Uterus (tissue), 4 donors: ENCODE results near the gene PANX1. TPM values are rescaled to one million over a fixed set of nuclear protein-coding genes. Genes with fewer than 3 reads are reported as not detected.

Experiments
- DNase-seq, 2 donors: peaks; one replicate each; pipeline ENCODE4 v3.0.0-alpha.2; 2019 to 2020
- H3K27ac ChIP-seq, 2 donors: fragments of 200-600 bp; sonication (generic); 1 replicate in 1 of 2; 2 replicates in 1 of 2; pipeline ENCODE4 v1.5.1; 2016 to 2018
- H3K27me3 ChIP-seq, 2 donors: fragments of 200-600 bp; sonication (generic); one replicate each; pipeline ENCODE4 v1.5.1; 2018 to 2019; ENCODE audit warnings: control low read depth in 1 of 2
- H3K36me3 ChIP-seq, 2 donors: fragments of 200-600 bp; sonication (generic); one replicate each; pipeline ENCODE4 v1.5.1; 2019; ENCODE audit warnings: control low read depth in 1 of 2
- H3K4me1 ChIP-seq, 2 donors: fragments of 200-600 bp; sonication (generic); one replicate each; pipeline ENCODE4 v1.5.1; 2018 to 2019; ENCODE audit warnings: control low read depth in 1 of 2
- H3K4me3 ChIP-seq, 2 donors: fragments of 200-600 bp; sonication (generic); 1 replicate in 1 of 2; 2 replicates in 1 of 2; pipeline ENCODE4 v1.5.1; 2018 to 2019; ENCODE audit warnings: mild to moderate bottlenecking in 1 of 2
- H3K9me3 ChIP-seq, 2 donors: fragments of 200-600 bp; sonication (generic); one replicate each; pipeline ENCODE4 v1.5.1; 2019; ENCODE audit warnings: control low read depth in 1 of 2
- CTCF ChIP-seq, 4 experiments: fragments of 200-600 bp in 2 of 4; fragments of 450-650 bp in 2 of 4; sonication (generic) in 2 of 4; IDR thresholded peaks; one replicate each; pipeline ENCODE4 v1.5.1; 2016 to 2019; ENCODE audit warnings: antibody characterized with exemption in 4 of 4, mild to moderate bottlenecking in 2 of 4, moderate library complexity in 1 of 4
- POLR2A ChIP-seq, 2 donors: fragments of 450-650 bp; IDR thresholded peaks; one replicate each; pipeline ENCODE4 v1.6.1; 2016; ENCODE audit warnings: antibody characterized with exemption in 2 of 2, mild to moderate bottlenecking in 1 of 2, moderate library complexity in 1 of 2
- intact Hi-C: fragments of 100-400 bp; cut with DNase I; formaldehyde crosslinking; loops from one replicate; pipeline ENCODE4 v1.15.1; 2023; ENCODE audit warnings: low total_unique reads
- total RNA-seq, 4 donors: library from RNA; depleted of rRNA in 3 of 4; stranded (reverse); fragments of >200 nt in 3 of 4; gene quantifications; one replicate each; pipeline versions ENCODE4 v1.1.0 to v1.2.4, GENCODE V29; 2014 to 2023
- donor health status: DM: yes; HTN: yes; CAD: no.

PANX1 gene
- total RNA-seq, 4 donors from 2014 or later, result 4.1 to 37.9 (median 15.1) TPM

GRCh38 chr11:94107363-94107762 lies 21.3 kb upstream of the PANX1 start:
- DNase-seq, result no peak
- intact Hi-C loops, result no loop called here
- TF ChIP-seq POLR2A (IDR thresholded peaks at IDR 0.05) (no peak), CTCF (IDR thresholded peaks at IDR 0.05) (no peak)

GRCh38 chr11:94111241-94111640 lies 17.4 kb upstream of the PANX1 start:
- H3K4me1 ChIP-seq, result peaks cover 5 to 6% of the 10 kb centered on the region in 2 donors
- H3K36me3 ChIP-seq, result no peaks in the 10 kb centered on the region
- no peaks in the 10 kb centered on the region for H3K27me3 ChIP-seq
- no peak for TF ChIP-seq POLR2A (IDR thresholded peaks at IDR 0.05)
- TF ChIP-seq CTCF (IDR thresholded peaks at IDR 0.05), result no peak
- no peak overlapping the region for H3K4me3 ChIP-seq
- no peak for DNase-seq
- no peaks in the 10 kb centered on the region for H3K9me3 ChIP-seq
- H3K27ac ChIP-seq, result no peak overlapping the region
- intact Hi-C loops, result no loop called here

More at GRCh38 chr11:94107363-94107762, 21.3 kb upstream of the PANX1 start:
- Histone ChIP-seq H3K36me3 (no peaks in the 10 kb centered on the region), H3K4me3 (no peak overlapping the region), H3K4me1 (peaks cover 0 to 4% of the 10 kb centered on the region in 2 donors), H3K27me3 (no peaks in the 10 kb centered on the region), H3K27ac (no peak overlapping the region), H3K9me3 (no peaks in the 10 kb centered on the region)

- Histone ChIP-seq H3K9me3 (no peaks in the 10 kb centered on the region), H3K4me1 (peaks cover 5 to 6% of the 10 kb centered on the region in 2 donors), H3K27ac (peak overlapping the region in 1 of 2 donors; percentile 1), H3K27me3 (no peaks in the 10 kb centered on the region), H3K36me3 (no peaks in the 10 kb centered on the region), H3K4me3 (no peak overlapping the region)
- no peak for TF ChIP-seq CTCF (IDR thresholded peaks at IDR 0.05)
- no peak for TF ChIP-seq POLR2A (IDR thresholded peaks at IDR 0.05)
- intact Hi-C loops, result no loop called here
- DNase-seq, result no peak
These were observed 17.0 kb upstream of the PANX1 start for GRCh38 chr11:94111660-94112059.

- H3K9me3 ChIP-seq, result no peaks in the 10 kb centered on the region
- peaks cover 5 to 6% of the 10 kb centered on the region in 2 donors for H3K4me1 ChIP-seq
- TF ChIP-seq CTCF (IDR thresholded peaks at IDR 0.05), result no peak
- no peak for TF ChIP-seq POLR2A (IDR thresholded peaks at IDR 0.05)
- H3K4me3 ChIP-seq, result no peak overlapping the region
- no peaks in the 10 kb centered on the region for H3K27me3 ChIP-seq
- no peaks in the 10 kb centered on the region for H3K36me3 ChIP-seq
- intact Hi-C loops, result no loop called here
- DNase-seq, result no peak
- peak overlapping the region; percentile 49 to 62 for H3K27ac ChIP-seq
These were observed 16.3 kb upstream of the PANX1 start for GRCh38 chr11:94112206-94112953.

- Histone ChIP-seq H3K4me3 (no peak overlapping the region), H3K27ac (no peak overlapping the region), H3K36me3 (no peaks in the 10 kb centered on the region), H3K27me3 (no peaks in the 10 kb centered on the region), H3K9me3 (no peaks in the 10 kb centered on the region), H3K4me1 (peaks cover 3 to 5% of the 10 kb centered on the region in 2 donors)
- intact Hi-C loops, result no loop called here
- TF ChIP-seq POLR2A (IDR thresholded peaks at IDR 0.05), result no peak
- DNase-seq, result no peak
These were observed 11.5 kb upstream of the PANX1 start for GRCh38 chr11:94117197-94117574.
